Activated CD4-positive, CD25-positive, alpha-beta regulatory T cell treated with anti-CD3 and anti-CD28 coated beads, Interleukin-2, amount 50 U/mL, for 16 hours (primary cell): ENCODE measurements around the gene GBF1.

Experiments used
- DNase-seq: peaks from one replicate; pipeline ENCODE4 v3.0.0-alpha.2; 2020; ENCODE audit warnings: low read depth, low spot score

The GBF1 gene

GRCh38 chr10:102344067-102344466 lies 98.7 kb downstream of the GBF1 start:
- no peak for DNase-seq

- DNase-seq: no peak
These were observed 102.0 kb downstream of the GBF1 start for GRCh38 chr10:102347236-102347828.

- peak; percentile 44 for DNase-seq
These were observed 106.9 kb downstream of the GBF1 start for GRCh38 chr10:102352066-102352715.

- no peak for DNase-seq
These were observed 109.1 kb downstream of the GBF1 start for GRCh38 chr10:102354451-102354850.

GRCh38 chr10:102358712-102359382 lies 113.5 kb downstream of the GBF1 start:
- DNase-seq: no peak

- no peak for DNase-seq
These were observed 122.1 kb downstream of the GBF1 start for GRCh38 chr10:102367441-102367840.

DNA sequence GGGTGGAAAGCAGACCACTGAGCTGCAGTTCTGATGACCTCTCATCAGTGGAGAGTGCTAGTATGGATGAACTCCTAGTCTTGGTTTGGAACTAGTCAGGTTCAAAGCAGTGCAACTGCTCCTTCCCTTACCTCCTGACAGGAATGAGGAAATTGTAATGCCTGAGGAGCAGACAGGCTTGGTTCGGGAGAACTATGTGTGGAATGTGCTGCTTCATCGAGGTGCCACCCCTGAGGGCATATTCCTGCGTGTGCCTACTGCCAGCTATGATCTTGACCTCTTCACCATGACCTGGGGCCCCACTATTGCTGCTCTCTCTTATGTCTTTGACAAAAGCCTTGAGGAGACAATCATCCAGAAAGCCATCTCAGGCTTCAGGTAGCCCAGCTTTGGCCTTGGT lies 122.7 kb downstream of the GBF1 start:
- no peak for DNase-seq

DNA sequence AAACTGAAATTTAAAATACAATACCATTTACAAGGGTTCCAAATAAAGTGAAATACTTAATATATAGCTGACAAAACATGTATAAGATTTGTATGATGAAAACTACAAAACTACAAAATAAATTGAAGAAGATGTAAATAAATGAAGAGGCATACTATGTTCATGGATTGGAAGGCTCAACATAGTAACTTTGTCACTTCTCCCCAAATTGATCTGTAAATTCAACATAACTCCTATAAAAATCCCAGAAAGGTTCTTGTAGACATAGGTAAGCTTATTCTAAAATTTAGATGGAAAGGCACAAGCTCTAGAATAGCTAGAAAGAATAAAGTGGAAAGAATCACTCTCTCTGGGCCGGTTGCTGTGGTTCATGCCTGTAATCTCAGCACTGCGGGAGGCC lies 126.0 kb downstream of the GBF1 start:
- DNase-seq: no peak

GRCh38 chr10:102375250-102375649 lies 129.9 kb downstream of the GBF1 start:
- no peak for DNase-seq

DNA sequence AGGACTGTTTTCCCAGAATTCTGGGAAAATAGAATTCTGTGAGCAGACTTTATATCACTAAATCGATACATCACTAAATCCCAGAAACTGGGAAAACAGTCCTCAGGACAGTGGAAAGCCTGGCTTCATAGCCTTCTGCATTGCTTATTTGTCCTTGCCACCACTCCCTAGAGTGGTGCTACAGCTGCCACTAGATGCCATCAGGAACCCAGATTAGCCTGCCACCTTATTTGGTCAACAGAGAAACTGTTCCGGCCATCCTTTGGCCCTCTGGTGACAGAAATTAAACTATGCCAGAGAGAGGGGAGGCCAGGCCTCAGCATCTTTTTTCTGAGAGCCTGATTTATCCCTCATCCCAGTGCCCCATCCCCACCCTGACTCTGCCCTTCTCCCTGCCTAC lies 130.5 kb downstream of the GBF1 start:
- DNase-seq: no peak

- DNase-seq: no peak
These were observed 131.6 kb downstream of the GBF1 start for GRCh38 chr10:102376901-102377300.

DNA sequence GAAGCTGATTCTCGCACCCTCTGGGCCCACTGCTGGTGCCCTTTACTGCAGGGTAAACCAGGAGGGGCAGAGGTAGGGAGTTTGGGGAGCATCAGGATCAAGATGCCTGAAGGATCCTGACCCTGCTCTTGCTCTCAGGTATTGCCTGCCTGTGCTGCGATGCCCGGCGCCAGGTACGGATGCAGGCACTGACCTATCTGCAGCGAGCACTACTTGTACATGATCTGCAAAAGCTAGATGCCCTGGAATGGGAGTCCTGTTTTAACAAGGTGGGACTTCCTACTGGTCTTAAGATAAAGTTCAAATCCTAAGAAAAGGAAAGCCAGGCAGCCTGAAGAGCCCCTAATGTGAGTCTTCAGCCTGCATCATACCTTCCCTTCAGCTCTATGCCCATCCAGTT lies 134.1 kb downstream of the GBF1 start:
- no peak for DNase-seq

- no peak for DNase-seq
These were observed 136.7 kb downstream of the GBF1 start for GRCh38 chr10:102381983-102382382.

- no peak for DNase-seq
These were observed 137.5 kb downstream of the GBF1 start for GRCh38 chr10:102382871-102383270.

GRCh38 chr10:102384053-102384452 lies 138.7 kb downstream of the GBF1 start:
- no peak for DNase-seq

GRCh38 chr10:102384606-102385429 lies 139.5 kb downstream of the GBF1 start:
- no peak for DNase-seq

- DNase-seq: no peak
These were observed 144.6 kb downstream of the GBF1 start for GRCh38 chr10:102389894-102390293.

DNA sequence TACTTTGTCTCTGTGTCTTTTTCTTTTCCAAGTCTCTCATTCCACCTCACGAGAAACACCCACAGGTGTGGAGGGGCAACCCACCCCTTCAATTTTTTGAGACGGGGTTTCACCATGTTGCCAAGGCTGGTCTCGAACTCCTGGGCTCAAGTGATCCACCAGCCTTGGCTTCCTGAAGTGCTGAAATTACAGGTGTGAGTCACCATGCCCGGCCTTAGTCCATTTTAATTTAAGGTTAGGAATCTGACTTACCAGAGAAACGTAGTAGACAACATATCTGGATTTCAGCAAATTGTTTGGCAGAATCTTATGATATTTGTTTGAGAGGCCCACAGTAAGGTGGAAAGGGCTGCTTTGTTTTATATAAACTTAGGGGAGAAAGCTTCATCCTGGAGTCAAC lies 147.0 kb downstream of the GBF1 start:
- DNase-seq: no peak

DNA sequence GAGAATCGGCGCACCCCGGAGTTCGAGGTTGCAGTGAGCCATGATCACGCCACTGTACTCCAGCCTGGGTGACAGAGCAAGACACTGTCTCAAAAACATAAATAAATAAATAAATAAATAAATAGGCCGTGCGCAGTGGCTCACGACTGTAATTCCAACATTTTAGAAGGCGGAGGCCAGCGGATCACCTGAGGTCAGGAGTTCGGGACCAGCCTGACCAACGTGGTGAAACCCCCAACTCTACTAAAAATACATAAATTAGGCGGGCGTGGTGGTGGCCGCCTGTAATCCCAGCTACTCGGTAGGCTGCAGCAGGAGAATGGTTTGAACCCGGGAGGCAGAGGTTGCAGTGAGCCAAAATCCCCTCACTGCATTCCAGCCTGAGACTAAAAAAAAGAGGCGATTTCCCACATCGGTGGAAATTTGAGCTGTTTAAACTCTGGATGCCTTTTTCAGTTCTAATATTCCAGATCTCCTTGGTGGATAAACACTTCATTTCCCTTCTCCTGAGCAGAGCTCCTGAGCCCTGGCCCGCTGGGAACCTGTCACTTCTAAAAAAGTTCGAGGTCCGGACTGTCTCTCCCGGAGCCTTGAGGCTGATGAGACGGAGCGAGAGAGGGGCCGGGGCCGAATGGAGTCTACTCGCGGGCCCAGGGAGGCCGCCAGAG lies 148.2 kb downstream of the GBF1 start:
- no peak for DNase-seq

- DNase-seq: peak; percentile 100
These were observed 148.9 kb downstream of the GBF1 start for GRCh38 chr10:102394079-102394800.

DNA sequence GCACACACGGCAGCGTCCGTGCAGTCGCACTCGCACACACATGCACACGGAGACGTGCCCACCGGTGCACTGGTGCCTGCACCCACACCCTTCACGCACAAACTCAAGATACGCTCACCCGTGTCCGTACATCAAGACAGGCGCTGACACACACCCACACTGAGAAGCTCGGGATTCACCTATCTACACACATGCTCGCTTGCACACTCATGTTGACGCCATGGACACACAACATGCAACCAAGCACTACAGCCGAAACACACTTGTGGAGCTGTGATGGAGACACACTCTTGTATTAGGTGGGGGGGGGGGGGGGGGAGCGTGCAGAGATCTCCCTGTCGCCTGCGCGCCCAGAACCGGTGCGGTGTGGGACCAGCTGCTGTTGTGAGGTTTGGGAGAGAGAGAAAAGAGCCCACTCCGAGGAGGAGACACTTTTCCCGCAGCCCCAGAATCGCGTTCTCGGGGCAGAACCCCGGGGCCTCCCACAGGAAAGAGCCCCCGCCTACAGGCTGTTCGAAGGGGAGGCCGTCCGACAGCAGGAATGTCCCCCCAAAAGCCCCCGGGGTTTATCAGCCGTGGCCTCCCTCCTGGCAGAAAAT lies 149.6 kb downstream of the GBF1 start:
- DNase-seq: no peak
